ENCODE results near the gene LPAR1.

LPAR1 gene

GRCh38 chr9:110996436-110997220, 41.6 kb downstream of the LPAR1 start:
- Mint-ChIP-seq H3K4me1 (no peaks in the 10 kb centered on the region), H3K9me3 (peaks cover 0 to 7% of the 10 kb centered on the region in 2 donors), H3K27me3 (no peaks in the 10 kb centered on the region), H3K4me3 (no peak overlapping the region), H3K27ac (no peak overlapping the region)
- ATAC-seq (no peak), DNase-seq (no peak)

- Mint-ChIP-seq H3K4me1 (no peaks in the 10 kb centered on the region), H3K27ac (no peak overlapping the region), H3K4me3 (no peak overlapping the region), H3K27me3 (no peaks in the 10 kb centered on the region), H3K9me3 (peaks cover 0 to 2% of the 10 kb centered on the region in 2 donors)
- no peak for DNase-seq
- ATAC-seq = no peak
Measured at GRCh38 chr9:110995420-110996340, 42.6 kb downstream of the LPAR1 start.

- no peaks in the 10 kb centered on the region for H3K9me3 Mint-ChIP-seq
- no peak overlapping the region for H3K4me3 Mint-ChIP-seq
- no peak for ATAC-seq
- H3K27me3 Mint-ChIP-seq = no peaks in the 10 kb centered on the region
- no peaks in the 10 kb centered on the region for H3K4me1 Mint-ChIP-seq
- DNase-seq = no peak
- no peak overlapping the region for H3K27ac Mint-ChIP-seq
Measured at GRCh38 chr9:110994771-110995241, 43.5 kb downstream of the LPAR1 start.

- Mint-ChIP-seq H3K4me1 (no peaks in the 10 kb centered on the region), H3K27me3 (no peaks in the 10 kb centered on the region), H3K27ac (no peak overlapping the region), H3K9me3 (peaks cover 0 to 5% of the 10 kb centered on the region in 2 donors), H3K4me3 (no peak overlapping the region)
- no peak for ATAC-seq
- no peak for DNase-seq
Measured at GRCh38 chr9:110990481-110990880, 47.8 kb downstream of the LPAR1 start.

GRCh38 chr9:110986529-110986928, 51.7 kb downstream of the LPAR1 start:
- Mint-ChIP-seq H3K9me3 (peaks cover 5% of the 10 kb centered on the region in 2 donors), H3K4me3 (no peak overlapping the region), H3K27ac (no peak overlapping the region), H3K4me1 (no peaks in the 10 kb centered on the region), H3K27me3 (no peaks in the 10 kb centered on the region)
- DNase-seq (no peak), ATAC-seq (no peak)

- Mint-ChIP-seq H3K4me3 (no peak overlapping the region), H3K9me3 (peaks cover 5% of the 10 kb centered on the region in 2 donors), H3K27ac (no peak overlapping the region), H3K4me1 (no peaks in the 10 kb centered on the region), H3K27me3 (no peaks in the 10 kb centered on the region)
- no peak for DNase-seq
- ATAC-seq = no peak
Measured at GRCh38 chr9:110984890-110985437, 53.3 kb downstream of the LPAR1 start.

GRCh38 chr9:110980261-110980660, 58.0 kb downstream of the LPAR1 start:
- Mint-ChIP-seq H3K9me3 (peaks cover 5% of the 10 kb centered on the region in 2 donors), H3K27ac (no peak overlapping the region), H3K27me3 (no peaks in the 10 kb centered on the region), H3K4me3 (no peak overlapping the region), H3K4me1 (no peaks in the 10 kb centered on the region)
- no peak for DNase-seq
- no peak for ATAC-seq

GRCh38 chr9:110979636-110980035, 58.6 kb downstream of the LPAR1 start:
- peaks cover 5% of the 10 kb centered on the region in 2 donors for H3K9me3 Mint-ChIP-seq
- H3K4me1 Mint-ChIP-seq = no peaks in the 10 kb centered on the region
- no peak overlapping the region for H3K4me3 Mint-ChIP-seq
- ATAC-seq (no peak), DNase-seq (no peak)
- no peak overlapping the region for H3K27ac Mint-ChIP-seq
- no peaks in the 10 kb centered on the region for H3K27me3 Mint-ChIP-seq

- Mint-ChIP-seq H3K27ac (no peak overlapping the region), H3K4me1 (no peaks in the 10 kb centered on the region), H3K4me3 (no peak overlapping the region), H3K9me3 (peaks cover 5% of the 10 kb centered on the region in 2 donors), H3K27me3 (no peaks in the 10 kb centered on the region)
- ATAC-seq (no peak), DNase-seq (no peak)
Measured at GRCh38 chr9:110978516-110978915, 59.8 kb downstream of the LPAR1 start.

- no peaks in the 10 kb centered on the region for H3K4me1 Mint-ChIP-seq
- H3K27ac Mint-ChIP-seq = no peak overlapping the region
- no peaks in the 10 kb centered on the region for H3K27me3 Mint-ChIP-seq
- DNase-seq = no peak
- H3K4me3 Mint-ChIP-seq = no peak overlapping the region
- peaks cover 0 to 5% of the 10 kb centered on the region in 2 donors for H3K9me3 Mint-ChIP-seq
- no peak for ATAC-seq
Measured at GRCh38 chr9:110977259-110977709, 61.0 kb downstream of the LPAR1 start.

- H3K27ac Mint-ChIP-seq = no peak overlapping the region
- H3K27me3 Mint-ChIP-seq = no peaks in the 10 kb centered on the region
- no peak for ATAC-seq
- peaks cover 0 to 5% of the 10 kb centered on the region in 2 donors for H3K9me3 Mint-ChIP-seq
- no peak for DNase-seq
- H3K4me3 Mint-ChIP-seq = no peak overlapping the region
- no peaks in the 10 kb centered on the region for H3K4me1 Mint-ChIP-seq
Measured at GRCh38 chr9:110975969-110976368, 62.3 kb downstream of the LPAR1 start.

- DNase-seq = no peak
- H3K4me3 Mint-ChIP-seq = no peak overlapping the region
- peaks cover 0 to 5% of the 10 kb centered on the region in 2 donors for H3K9me3 Mint-ChIP-seq
- no peak for ATAC-seq
- H3K27me3 Mint-ChIP-seq = no peaks in the 10 kb centered on the region
- no peak overlapping the region for H3K27ac Mint-ChIP-seq
- no peaks in the 10 kb centered on the region for H3K4me1 Mint-ChIP-seq
Measured at GRCh38 chr9:110975278-110975677, 63.0 kb downstream of the LPAR1 start.

GRCh38 chr9:110971705-110972104, 66.6 kb downstream of the LPAR1 start:
- H3K4me1 Mint-ChIP-seq = no peaks in the 10 kb centered on the region
- DNase-seq = no peak
- peaks cover 0 to 4% of the 10 kb centered on the region in 2 donors for H3K9me3 Mint-ChIP-seq
- ATAC-seq = no peak
- no peak overlapping the region for H3K27ac Mint-ChIP-seq
- H3K4me3 Mint-ChIP-seq = no peak overlapping the region
- H3K27me3 Mint-ChIP-seq = no peaks in the 10 kb centered on the region

- DNase-seq = no peak
- no peak overlapping the region for H3K4me3 Mint-ChIP-seq
- H3K9me3 Mint-ChIP-seq = no peaks in the 10 kb centered on the region
- no peaks in the 10 kb centered on the region for H3K27me3 Mint-ChIP-seq
- H3K27ac Mint-ChIP-seq = no peak overlapping the region
- no peaks in the 10 kb centered on the region for H3K4me1 Mint-ChIP-seq
- ATAC-seq = no peak
Measured at GRCh38 chr9:110971234-110971633, 67.0 kb downstream of the LPAR1 start.

- H3K27ac Mint-ChIP-seq = no peak overlapping the region
- H3K4me1 Mint-ChIP-seq = no peaks in the 10 kb centered on the region
- no peak overlapping the region for H3K4me3 Mint-ChIP-seq
- no peak for ATAC-seq
- no peaks in the 10 kb centered on the region for H3K9me3 Mint-ChIP-seq
- DNase-seq = no peak
- no peaks in the 10 kb centered on the region for H3K27me3 Mint-ChIP-seq
Measured at GRCh38 chr9:110969971-110970386, 68.3 kb downstream of the LPAR1 start.

- Mint-ChIP-seq H3K9me3 (no peaks in the 10 kb centered on the region), H3K27me3 (no peaks in the 10 kb centered on the region), H3K4me1 (no peaks in the 10 kb centered on the region), H3K27ac (no peak overlapping the region), H3K4me3 (no peak overlapping the region)
- no peak for ATAC-seq
- no peak for DNase-seq
Measured at GRCh38 chr9:110968096-110968495, 70.2 kb downstream of the LPAR1 start.

Measured in stimulated activated naive CD8-positive, alpha-beta T cell treated with anti-CD3 and anti-CD28 coated beads, Interleukin-15, amount 100 ng/mL, for 72 hours (primary cell).